Smooth muscle cell (in vitro differentiated cells): ENCODE measurements around the gene CNKSR3. TPM values are rescaled to one million over a fixed set of nuclear protein-coding genes. Genes with fewer than 3 reads are reported as not detected.

ENCODE experiments used
- DNase-seq: peaks from one replicate; lab custom pipeline; 2025; ENCODE audit not compliant: unreplicated experiment; lab: John Stamatoyannopoulos, UW
- H2AFZ ChIP-seq: fragments of 200-600 bp; sonication (generic); 2 replicates; pipeline ENCODE4 v1.6.0; 2016; ENCODE audit warnings: antibody characterized with exemption, low read depth, mild to moderate bottlenecking
- H3F3A ChIP-seq: fragments of 200-600 bp; sonication (generic); 2 replicates; pipeline ENCODE4 v1.6.0; 2017; ENCODE audit warnings: antibody characterized with exemption, low read depth
- H3K27ac ChIP-seq: fragments of 200-600 bp; sonication (generic); 2 replicates; pipeline ENCODE4 v1.5.1; 2016; ENCODE audit warnings: low read depth, mild to moderate bottlenecking
- H3K27me3 ChIP-seq: fragments of 200-600 bp; sonication (generic); 2 replicates; pipeline ENCODE4 v1.6.1; 2016; ENCODE audit warnings: low read depth, mild to moderate bottlenecking
- H3K36me3 ChIP-seq: fragments of 200-600 bp; sonication (generic); 2 replicates; pipeline ENCODE4 v1.5.1; 2016; ENCODE audit warnings: low read depth
- H3K4me1 ChIP-seq: fragments of 200-600 bp; sonication (generic); 2 replicates; pipeline ENCODE4 v1.5.1; 2016; ENCODE audit warnings: low read depth
- H3K4me2 ChIP-seq: fragments of 200-600 bp; sonication (generic); 2 replicates; pipeline ENCODE4 v1.6.0; 2016; ENCODE audit warnings: mild to moderate bottlenecking
- H3K4me3 ChIP-seq: fragments of 200-600 bp; sonication (generic); 2 replicates; pipeline ENCODE4 v1.5.1; 2016; ENCODE audit warnings: mild to moderate bottlenecking
- H3K79me2 ChIP-seq: fragments of 200-600 bp; sonication (generic); 2 replicates; pipeline ENCODE4 v1.6.0; 2016; ENCODE audit warnings: low read depth, mild to moderate bottlenecking
- H3K9ac ChIP-seq: fragments of 200-600 bp; sonication (generic); 2 replicates; pipeline ENCODE4 v1.6.0; 2016; ENCODE audit warnings: low read depth
- H3K9me3 ChIP-seq: fragments of 200-600 bp; sonication (generic); replicated peaks from 2 replicates; pipeline ENCODE4 v1.5.1; 2016; ENCODE audit warnings: low read depth
- H4K20me1 ChIP-seq: fragments of 200-600 bp; sonication (generic); 2 replicates; pipeline ENCODE4 v1.6.0; 2016; ENCODE audit warnings: low read depth
- WGBS: methylation state at CpG from one replicate; pipeline ENCODE4 v1.1.7; 2016; ENCODE audit warnings: low lambda C conversion rate; 5-methylcytosine and 5-hydroxymethylcytosine counted together
- polyA plus RNA-seq: library from polyadenylated mRNA; unstranded; fragments of >200 nt; fragmentation: Nextera tagmentation; extraction: Ambion mirVana; gene quantifications from 2 replicates; pipeline ENCODE4 v1.2.1, GENCODE V29; 2016
- total RNA-seq: library from RNA; depleted of rRNA; stranded (reverse); fragments of >200 nt; gene quantifications from 2 replicates; pipeline ENCODE4 v1.2.3, GENCODE V29; 2014
- TF ChIP-seq, protein P1 (sequence below): fragments of 200-600 bp; sonication (generic); IDR thresholded peaks from 2 replicates; pipeline ENCODE4 v1.5.1; 2017; ENCODE audit warnings: borderline replicate concordance, mild to moderate bottlenecking, antibody characterized with exemption; ENCODE audit not compliant: insufficient read depth, poor library complexity, severe bottlenecking

Gene CNKSR3
- total and polyA plus RNA-seq, 2 experiments from 2014 or later, result 5.0 to 5.5 TPM

GRCh38 chr6:154498340-154498934 lies 12.0 kb downstream of the CNKSR3 start:
- Histone ChIP-seq H3K36me3 (no peaks in the 10 kb centered on the region), H3F3A (no peaks in the 10 kb centered on the region), H4K20me1 (peaks cover 9% of the 10 kb centered on the region), H3K4me3 (no peak overlapping the region), H3K4me1 (no peaks in the 10 kb centered on the region), H3K9me3 (no peaks in the 10 kb centered on the region), H3K27ac (no peak overlapping the region), H3K4me2 (no peak overlapping the region), H3K27me3 (no peaks in the 10 kb centered on the region), H2AFZ (no peak overlapping the region), H3K9ac (no peak overlapping the region), H3K79me2 (peaks cover 3% of the 10 kb centered on the region)
- no peak for DNase-seq
- 77% methylated on average over 6 of the region's 6 CpGs for WGBS
- TF ChIP-seq, protein P1, sequence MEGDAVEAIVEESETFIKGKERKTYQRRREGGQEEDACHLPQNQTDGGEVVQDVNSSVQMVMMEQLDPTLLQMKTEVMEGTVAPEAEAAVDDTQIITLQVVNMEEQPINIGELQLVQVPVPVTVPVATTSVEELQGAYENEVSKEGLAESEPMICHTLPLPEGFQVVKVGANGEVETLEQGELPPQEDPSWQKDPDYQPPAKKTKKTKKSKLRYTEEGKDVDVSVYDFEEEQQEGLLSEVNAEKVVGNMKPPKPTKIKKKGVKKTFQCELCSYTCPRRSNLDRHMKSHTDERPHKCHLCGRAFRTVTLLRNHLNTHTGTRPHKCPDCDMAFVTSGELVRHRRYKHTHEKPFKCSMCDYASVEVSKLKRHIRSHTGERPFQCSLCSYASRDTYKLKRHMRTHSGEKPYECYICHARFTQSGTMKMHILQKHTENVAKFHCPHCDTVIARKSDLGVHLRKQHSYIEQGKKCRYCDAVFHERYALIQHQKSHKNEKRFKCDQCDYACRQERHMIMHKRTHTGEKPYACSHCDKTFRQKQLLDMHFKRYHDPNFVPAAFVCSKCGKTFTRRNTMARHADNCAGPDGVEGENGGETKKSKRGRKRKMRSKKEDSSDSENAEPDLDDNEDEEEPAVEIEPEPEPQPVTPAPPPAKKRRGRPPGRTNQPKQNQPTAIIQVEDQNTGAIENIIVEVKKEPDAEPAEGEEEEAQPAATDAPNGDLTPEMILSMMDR, result no peak

GRCh38 chr6:154496793-154497517 lies 13.5 kb downstream of the CNKSR3 start:
- Histone ChIP-seq H3K4me1 (no peaks in the 10 kb centered on the region), H3K9ac (no peak overlapping the region), H3K9me3 (no peaks in the 10 kb centered on the region), H3K4me3 (no peak overlapping the region), H4K20me1 (peaks cover 9% of the 10 kb centered on the region), H3K79me2 (no peaks in the 10 kb centered on the region), H3K27me3 (no peaks in the 10 kb centered on the region), H2AFZ (no peak overlapping the region), H3K27ac (no peak overlapping the region), H3K4me2 (no peak overlapping the region), H3K36me3 (no peaks in the 10 kb centered on the region), H3F3A (no peaks in the 10 kb centered on the region)
- no peak for DNase-seq
- TF ChIP-seq, protein P1, result no peak
- 84% methylated on average over 16 of the region's 16 CpGs for WGBS

- Histone ChIP-seq H3K9me3 (no peaks in the 10 kb centered on the region), H2AFZ (no peak overlapping the region), H3K27ac (no peak overlapping the region), H3K4me1 (no peaks in the 10 kb centered on the region), H3K9ac (no peak overlapping the region), H3K79me2 (no peaks in the 10 kb centered on the region), H3K27me3 (no peaks in the 10 kb centered on the region), H4K20me1 (peaks cover 9% of the 10 kb centered on the region), H3K4me3 (no peak overlapping the region), H3K4me2 (no peak overlapping the region), H3F3A (no peaks in the 10 kb centered on the region), H3K36me3 (no peaks in the 10 kb centered on the region)
- 80% methylated on average over 4 of the region's 4 CpGs for WGBS
- TF ChIP-seq, protein P1, result no peak
- DNase-seq, result no peak
Measured at GRCh38 chr6:154496186-154496585, 14.3 kb downstream of the CNKSR3 start.
